Progenitor cell of endocrine pancreas (in vitro differentiated cells): Measurements from ENCODE around the gene PXN. TPM values are rescaled to one million over a fixed set of nuclear protein-coding genes. Genes with fewer than 3 reads are reported as not detected.

Experiments used
- DNase-seq: peaks from one replicate; pipeline ENCODE4 v3.0.0; 2021; ENCODE audit warnings: low spot score; ENCODE audit not compliant: unreplicated experiment
- H3K27ac Mint-ChIP-seq: 2 replicates; pipeline ENCODE4 v1.8.0; 2021; ENCODE audit warnings: mild to moderate bottlenecking, moderate library complexity, mixed read lengths
- H3K27me3 Mint-ChIP-seq: 2 replicates; pipeline ENCODE4 v1.8.0; 2021; ENCODE audit warnings: mixed read lengths
- H3K36me3 Mint-ChIP-seq: 2 replicates; pipeline ENCODE4 v1.8.0; 2022; ENCODE audit warnings: mixed read lengths; ENCODE audit not compliant: insufficient read depth
- H3K4me1 Mint-ChIP-seq: 2 replicates; pipeline ENCODE4 v1.8.0; 2021; ENCODE audit warnings: low read depth, mixed read lengths
- H3K4me3 Mint-ChIP-seq: 2 replicates; pipeline ENCODE4 v1.8.0; 2021; ENCODE audit warnings: low read depth, mild to moderate bottlenecking, moderate library complexity, mixed read lengths
- H3K9me3 Mint-ChIP-seq: 2 replicates; pipeline ENCODE4 v1.8.0; 2021; ENCODE audit warnings: low read depth, mixed read lengths
- total RNA-seq: library from RNA; stranded (reverse); gene quantifications from 2 replicates; pipeline ENCODE4 v1.2.1, GENCODE V29; 2021
- TF ChIP-seq, protein P1 (sequence below): fragments of 200-600 bp; sonication (generic); IDR thresholded peaks from one replicate; pipeline ENCODE4 v1.5.0; 2021; ENCODE audit warnings: antibody characterized with exemption, mild to moderate bottlenecking; ENCODE audit not compliant: unreplicated experiment

The PXN gene
- total RNA-seq, 1 donor from 2014 or later, result 71.4 TPM

DNA sequence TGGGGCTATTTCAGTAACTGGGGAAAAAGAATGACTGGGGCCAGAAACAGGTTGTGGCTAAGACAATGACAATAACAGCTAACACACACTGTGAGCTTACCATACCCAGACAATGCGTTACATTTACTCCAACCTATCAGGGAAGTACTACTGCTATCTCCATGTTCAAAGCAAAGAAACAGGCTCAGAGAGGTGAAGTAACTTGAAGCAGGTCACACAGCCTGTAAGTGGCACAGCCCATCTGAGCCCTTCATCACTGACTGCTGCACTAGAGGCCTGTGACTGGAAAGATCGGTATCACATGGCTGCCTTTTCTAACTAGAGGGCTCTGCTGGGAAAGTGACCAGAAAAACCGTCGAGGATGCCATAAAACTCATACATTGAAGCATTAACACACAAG lies 78.9 kb downstream of the PXN start:
- no peak overlapping the region for H3K4me3 Mint-ChIP-seq
- H3K4me1 Mint-ChIP-seq, result peaks cover 3% of the 10 kb centered on the region
- H3K27ac Mint-ChIP-seq, result no peak overlapping the region
- DNase-seq, result no peak
- no peaks in the 10 kb centered on the region for H3K27me3 Mint-ChIP-seq
- TF ChIP-seq, protein P1, sequence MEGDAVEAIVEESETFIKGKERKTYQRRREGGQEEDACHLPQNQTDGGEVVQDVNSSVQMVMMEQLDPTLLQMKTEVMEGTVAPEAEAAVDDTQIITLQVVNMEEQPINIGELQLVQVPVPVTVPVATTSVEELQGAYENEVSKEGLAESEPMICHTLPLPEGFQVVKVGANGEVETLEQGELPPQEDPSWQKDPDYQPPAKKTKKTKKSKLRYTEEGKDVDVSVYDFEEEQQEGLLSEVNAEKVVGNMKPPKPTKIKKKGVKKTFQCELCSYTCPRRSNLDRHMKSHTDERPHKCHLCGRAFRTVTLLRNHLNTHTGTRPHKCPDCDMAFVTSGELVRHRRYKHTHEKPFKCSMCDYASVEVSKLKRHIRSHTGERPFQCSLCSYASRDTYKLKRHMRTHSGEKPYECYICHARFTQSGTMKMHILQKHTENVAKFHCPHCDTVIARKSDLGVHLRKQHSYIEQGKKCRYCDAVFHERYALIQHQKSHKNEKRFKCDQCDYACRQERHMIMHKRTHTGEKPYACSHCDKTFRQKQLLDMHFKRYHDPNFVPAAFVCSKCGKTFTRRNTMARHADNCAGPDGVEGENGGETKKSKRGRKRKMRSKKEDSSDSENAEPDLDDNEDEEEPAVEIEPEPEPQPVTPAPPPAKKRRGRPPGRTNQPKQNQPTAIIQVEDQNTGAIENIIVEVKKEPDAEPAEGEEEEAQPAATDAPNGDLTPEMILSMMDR, result no peak
- H3K9me3 Mint-ChIP-seq, result no peaks in the 10 kb centered on the region
- H3K36me3 Mint-ChIP-seq, result peaks cover 16% of the 10 kb centered on the region

DNA sequence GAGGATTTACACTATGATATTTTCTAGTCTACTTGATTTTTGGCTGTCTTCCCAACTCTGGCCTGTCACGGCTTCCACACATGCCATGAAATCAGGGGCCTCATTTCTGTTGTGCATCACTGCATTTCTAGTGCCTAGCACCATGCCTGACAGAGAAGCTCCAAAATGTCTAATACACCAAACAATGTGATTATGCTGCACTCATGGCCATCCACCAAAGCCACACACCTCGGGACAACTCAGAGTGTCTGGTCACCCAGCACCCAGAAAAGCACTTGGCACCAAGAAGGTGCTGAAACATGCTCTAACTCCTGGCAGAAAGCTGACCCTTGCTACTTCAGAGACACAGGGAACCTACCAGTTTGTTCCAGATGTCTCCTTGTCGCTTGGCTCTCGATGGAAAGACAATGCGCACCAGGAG lies 82.3 kb downstream of the PXN start:
- Mint-ChIP-seq H3K4me3 (no peak overlapping the region), H3K9me3 (no peaks in the 10 kb centered on the region), H3K36me3 (peaks cover 21% of the 10 kb centered on the region), H3K4me1 (peaks cover 3% of the 10 kb centered on the region), H3K27ac (peak overlapping the region; percentile 69), H3K27me3 (no peaks in the 10 kb centered on the region)
- DNase-seq, result no peak
- TF ChIP-seq, protein P1, result no peak

DNA sequence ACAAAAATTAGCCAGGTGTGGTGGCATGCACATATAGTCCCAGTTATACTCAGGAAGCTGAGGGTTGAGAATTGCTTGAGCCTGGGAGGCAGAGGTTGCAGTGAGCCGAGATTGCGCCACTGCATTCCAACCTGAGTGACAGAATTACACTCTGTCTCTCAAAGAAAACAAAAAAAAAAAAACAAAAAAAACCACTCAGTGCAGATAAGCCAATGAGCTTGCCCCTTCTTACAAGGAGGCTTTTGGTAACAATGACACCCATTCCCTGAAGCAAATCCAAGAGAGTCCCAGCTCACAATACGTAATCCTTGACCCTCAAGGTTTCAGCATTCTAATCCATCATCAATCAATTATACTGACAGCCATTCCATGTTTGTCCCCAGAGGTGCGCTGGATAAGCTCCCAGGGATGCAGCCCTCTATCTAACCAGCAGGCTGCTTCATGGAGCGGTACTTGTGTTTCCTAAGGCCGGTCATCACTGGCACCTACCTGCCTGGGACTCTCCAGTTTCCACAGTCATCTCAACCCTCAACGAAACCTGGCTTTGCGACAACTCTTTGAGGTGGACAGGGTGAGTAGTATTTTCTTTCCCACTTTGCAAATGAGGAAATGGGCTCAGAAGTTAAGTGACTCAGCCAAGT lies 83.4 kb downstream of the PXN start:
- peak overlapping the region; percentile 20 for H3K27ac Mint-ChIP-seq
- H3K36me3 Mint-ChIP-seq, result peaks cover 29% of the 10 kb centered on the region

DNA sequence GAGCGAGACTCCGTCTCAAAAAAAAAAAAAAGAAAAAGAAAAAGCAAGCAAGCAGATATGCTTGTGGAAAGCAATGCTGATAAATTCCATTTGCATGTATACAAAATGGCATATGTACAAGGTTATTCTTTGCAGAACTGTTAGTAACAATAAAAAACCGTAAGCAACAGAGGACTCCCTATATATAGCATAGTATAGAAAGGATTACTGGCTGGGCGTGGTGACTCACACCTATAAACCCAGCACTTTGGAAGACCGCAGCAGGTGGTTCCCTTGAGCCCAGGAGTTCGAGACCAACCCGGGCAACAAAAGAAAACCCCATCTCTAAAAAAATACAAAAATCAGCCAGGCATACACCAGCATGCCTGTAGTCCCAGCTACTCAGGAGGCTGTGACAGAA lies 84.6 kb downstream of the PXN start:
- H3K4me1 Mint-ChIP-seq, result peaks cover 3% of the 10 kb centered on the region
- no peaks in the 10 kb centered on the region for H3K9me3 Mint-ChIP-seq
- DNase-seq, result no peak
- H3K27ac Mint-ChIP-seq, result no peak overlapping the region
- no peaks in the 10 kb centered on the region for H3K27me3 Mint-ChIP-seq
- TF ChIP-seq, protein P1, result no peak
- H3K36me3 Mint-ChIP-seq, result peaks cover 29% of the 10 kb centered on the region
- no peak overlapping the region for H3K4me3 Mint-ChIP-seq

More for the DNA sequence above, 83.4 kb downstream of the PXN start:
- H3K4me1 Mint-ChIP-seq, result peaks cover 3% of the 10 kb centered on the region
- no peaks in the 10 kb centered on the region for H3K27me3 Mint-ChIP-seq
- no peak for DNase-seq
- no peaks in the 10 kb centered on the region for H3K9me3 Mint-ChIP-seq
- TF ChIP-seq, protein P1, result peak; percentile 15
- H3K4me3 Mint-ChIP-seq, result no peak overlapping the region

DNA sequence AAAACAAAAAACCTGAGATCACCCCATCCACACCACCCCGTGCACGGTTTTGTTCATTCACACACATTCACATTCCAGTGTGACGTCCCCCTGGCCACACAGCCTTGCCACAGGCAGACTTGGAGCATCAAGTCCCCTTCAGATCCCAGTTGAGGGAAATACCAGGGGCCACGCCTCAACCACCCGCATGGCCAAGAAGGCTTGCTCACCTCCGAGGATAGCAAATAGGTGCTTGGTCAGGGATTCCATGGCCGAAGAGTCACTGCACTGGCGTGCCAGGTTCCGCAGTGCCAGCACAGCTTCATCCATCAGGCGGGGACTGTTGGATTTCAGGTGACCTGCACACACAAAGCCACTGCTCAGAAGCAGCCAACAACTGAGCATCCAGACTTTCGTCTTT lies 90.0 kb downstream of the PXN start:
- Mint-ChIP-seq H3K27me3 (no peaks in the 10 kb centered on the region), H3K4me3 (no peak overlapping the region), H3K36me3 (peaks cover 33% of the 10 kb centered on the region), H3K27ac (no peak overlapping the region), H3K4me1 (no peaks in the 10 kb centered on the region), H3K9me3 (no peaks in the 10 kb centered on the region)
- DNase-seq, result no peak
- TF ChIP-seq, protein P1, result no peak
